Gastroesophageal sphincter (tissue), 3 donors: ENCODE data around the gene HSD3B1.

Experiments
- CTCF ChIP-seq, 4 experiments: fragments of 200-600 bp in 2 of 4; fragments of 450-650 bp in 2 of 4; sonication (generic) in 1 of 4; IDR thresholded peaks; one replicate each; pipeline ENCODE4 v1.5.1; 2017 to 2019; ENCODE audit warnings: antibody characterized with exemption in 4 of 4, mild to moderate bottlenecking in 2 of 4, moderate library complexity in 2 of 4
- EP300 ChIP-seq: sonication (generic); formaldehyde crosslinking; IDR thresholded peaks from one replicate; pipeline ENCODE4 v1.6.1; 2017; ENCODE audit warnings: antibody characterized with exemption, mild to moderate bottlenecking
- POLR2A ChIP-seq, 2 donors: fragments of 450-650 bp; IDR thresholded peaks; one replicate each; pipeline ENCODE4 v1.6.1; 2017; ENCODE audit warnings: antibody characterized with exemption in 2 of 2, mild to moderate bottlenecking in 2 of 2, moderate library complexity in 1 of 2
- POLR2AphosphoS5 ChIP-seq: sonication (generic); formaldehyde crosslinking; IDR thresholded peaks from one replicate; pipeline ENCODE4 v1.6.1; 2017; ENCODE audit warnings: antibody characterized with exemption

DNA sequence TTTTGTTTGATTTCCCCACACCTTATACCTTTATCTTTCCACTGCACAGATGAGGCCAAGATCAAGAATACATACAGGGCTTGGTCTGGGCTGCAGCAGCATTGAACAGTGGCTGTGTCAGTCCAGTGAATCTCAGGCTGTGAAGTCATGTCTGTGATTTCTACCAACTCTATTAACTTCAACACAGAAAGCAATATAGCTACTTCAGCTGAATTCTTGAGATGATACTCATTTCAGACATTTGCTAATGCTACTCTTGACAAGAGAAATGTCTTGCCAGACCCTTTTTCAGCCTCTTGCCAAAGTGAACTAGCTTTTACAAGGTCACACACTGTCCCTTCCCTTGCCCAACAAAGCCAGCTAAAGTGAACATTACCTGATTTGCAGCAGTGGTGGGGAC is 25.1 kb upstream of the HSD3B1 start:
- TF ChIP-seq CTCF (IDR thresholded peaks at IDR 0.05), result no peak
- no peak for TF ChIP-seq POLR2AphosphoS5
- no peak for TF ChIP-seq POLR2A (IDR thresholded peaks at IDR 0.05)
- no peak for TF ChIP-seq EP300
